Measurements from ENCODE around the gene AKAP12.

- no peak for TF ChIP-seq EZH2 (IDR thresholded peaks at IDR 0.05)
- TF ChIP-seq POLR2AphosphoS5 (IDR thresholded peaks at IDR 0.05; ENCODE audit: borderline replicate concordance, low read depth, low read length), result no peak
- no peak for TF ChIP-seq FOXP2 (optimal IDR thresholded peaks at IDR 0.05; ENCODE audit: control extremely low read depth, extremely low read length, insufficient read depth)
These were observed 35.8 kb downstream of the AKAP12 start for GRCh38 chr6:151275566-151275965.

Measured in SK-N-MC (cell line).